Aorta (tissue), 5 donors: ENCODE measurements around the gene MPPED1. TPM values are rescaled to one million over a fixed set of nuclear protein-coding genes. Genes with fewer than 3 reads are reported as not detected.
A peak's percentile ranks its signal among the peaks of the same experiment; 100 is the strongest.

Experiments used
- ATAC-seq: fragments of 200-7000 bp; cut with Tn5 transposase; one replicate; pipeline ENCODE4 v1.9.1; 2022; ENCODE audit warnings: moderate library complexity; ENCODE audit not compliant: low FRiP score
- DNase-seq, 2 donors: peaks; one replicate each; pipeline ENCODE4 v3.0.0-alpha.2; 2020
- H3K27ac ChIP-seq, 2 donors: one replicate each; pipeline ENCODE4 v1.5.1; 2013; ENCODE audit warnings: low read length in 2 of 2, mild to moderate bottlenecking in 2 of 2, moderate library complexity in 2 of 2, control low read depth in 1 of 2, inconsistent platforms in 1 of 2, low read depth in 1 of 2
- H3K27me3 ChIP-seq, 2 donors: one replicate each; pipeline ENCODE4 v1.6.1; 2013; ENCODE audit warnings: control low read depth in 1 of 2, low read length in 1 of 2, mild to moderate bottlenecking in 1 of 2, moderate library complexity in 1 of 2; ENCODE audit not compliant: insufficient read depth in 2 of 2, control insufficient read depth in 1 of 2
- H3K36me3 ChIP-seq, 2 donors: one replicate each; pipeline ENCODE4 v1.6.1; 2013; ENCODE audit warnings: control low read depth in 1 of 2, low read length in 1 of 2, mild to moderate bottlenecking in 1 of 2; ENCODE audit not compliant: insufficient read depth in 2 of 2, control insufficient read depth in 1 of 2
- H3K4me1 ChIP-seq, 2 donors: one replicate each; pipeline ENCODE4 v1.6.1; 2013; ENCODE audit warnings: low read length in 2 of 2, control low read depth in 1 of 2, mild to moderate bottlenecking in 1 of 2, moderate library complexity in 1 of 2; ENCODE audit not compliant: insufficient read depth in 2 of 2, control insufficient read depth in 1 of 2
- H3K4me3 ChIP-seq, 2 donors: one replicate each; pipeline ENCODE4 v1.5.1; 2013; ENCODE audit warnings: low read length in 2 of 2, control low read depth in 1 of 2, mild to moderate bottlenecking in 1 of 2
- H3K9me3 ChIP-seq: one replicate; pipeline ENCODE4 v1.6.1; 2013; ENCODE audit warnings: mild to moderate bottlenecking, low read length; ENCODE audit not compliant: control insufficient read depth
- WGBS, 2 donors: extraction: QIAGEN DNeasy Blood & Tissue Kit; methylation state at CpG; one replicate each; pipeline ENCODE4 v1.1.7; 2013; 5-methylcytosine and 5-hydroxymethylcytosine counted together
- intact Hi-C, 2 donors: fragments of 100-400 bp; cut with DNase I; formaldehyde crosslinking; loops; one replicate each; pipeline versions ENCODE4 v1.14.2 to v1.15.0; 2022
- polyA plus RNA-seq, 2 donors: library from polyadenylated mRNA; stranded (reverse); fragments of 200-250 nt; gene quantifications; one replicate each; pipeline ENCODE4 v1.2.3, GENCODE V29; 2013
- total RNA-seq, 2 donors: library from RNA; stranded (reverse); fragmentation: NEBNext Ultra II Directional; extraction: Animal tissue kit (Norgen Biotek cat#: 25700); gene quantifications; one replicate each; pipeline ENCODE4 v1.2.1, GENCODE V29; 2021
- donor health status: healthy with polysubstance abuse.
- donor health status: Bipolar disorder and iron deficiency.
- donor health status: DM: no; HTN: no; CAD: no.
- donor health status: DM: no; HTN: no; CAD: no.
- donor health status: DM: yes; HTN: yes; CAD: no.

Gene MPPED1
- total and polyA plus RNA-seq, 4 donors, result not detected

- H3K4me1 ChIP-seq, result no peaks in the 10 kb centered on the region
- H3K36me3 ChIP-seq, result no peaks in the 10 kb centered on the region
- WGBS, 2 donors, result 68 to 69% methylated on average over 12 of the region's 12 CpGs
- peak in 1 of 2 donors; percentile 50 for DNase-seq
- H3K9me3 ChIP-seq, result no peaks in the 10 kb centered on the region
- no peak for ATAC-seq
- H3K27me3 ChIP-seq, result no peaks in the 10 kb centered on the region
- intact Hi-C loops, result no loop called here
- no peak overlapping the region for H3K27ac ChIP-seq
- H3K4me3 ChIP-seq, result no peak overlapping the region
Observed at GRCh38 chr22:43528601-43529360, 117.0 kb downstream of the MPPED1 start.

- H3K4me3 ChIP-seq, result no peak overlapping the region
- H3K36me3 ChIP-seq, result no peaks in the 10 kb centered on the region
- H3K4me1 ChIP-seq, result no peaks in the 10 kb centered on the region
- H3K27ac ChIP-seq, result no peak overlapping the region
- DNase-seq (peak in 1 of 2 donors; percentile 5), ATAC-seq (no peak)
- 93% methylated on average over 2 of the region's 2 CpGs for WGBS, 2 donors
- no peaks in the 10 kb centered on the region for H3K27me3 ChIP-seq
- intact Hi-C loops, result no loop called here
- H3K9me3 ChIP-seq, result no peaks in the 10 kb centered on the region
Observed at GRCh38 chr22:43529461-43529860, 117.6 kb downstream of the MPPED1 start.

- ATAC-seq, result no peak
- H3K27ac ChIP-seq, result no peak overlapping the region
- H3K36me3 ChIP-seq, result no peaks in the 10 kb centered on the region
- intact Hi-C loops, result no loop called here
- H3K9me3 ChIP-seq, result no peaks in the 10 kb centered on the region
- no peaks in the 10 kb centered on the region for H3K4me1 ChIP-seq
- peak in 1 of 2 donors; percentile 3 for DNase-seq
- H3K4me3 ChIP-seq, result no peak overlapping the region
- H3K27me3 ChIP-seq, result no peaks in the 10 kb centered on the region
- 83 to 88% methylated on average over 9 of the region's 9 CpGs for WGBS, 2 donors
Observed at GRCh38 chr22:43529934-43530333, 118.1 kb downstream of the MPPED1 start.

GRCh38 chr22:43530349-43531201, 118.8 kb downstream of the MPPED1 start:
- Histone ChIP-seq H3K36me3 (no peaks in the 10 kb centered on the region), H3K4me1 (no peaks in the 10 kb centered on the region), H3K27ac (no peak overlapping the region), H3K4me3 (no peak overlapping the region), H3K27me3 (no peaks in the 10 kb centered on the region), H3K9me3 (no peaks in the 10 kb centered on the region)
- ATAC-seq (no peak), DNase-seq (peak in 1 of 2 donors; percentile 53)
- intact Hi-C loops, result no loop called here
- 82% methylated on average over 34 of the region's 34 CpGs for WGBS, 2 donors

- DNase-seq, result peak in 1 of 2 donors; percentile 13
- WGBS, 2 donors, result 47 to 58% methylated on average over 4 of the region's 4 CpGs
Observed at GRCh38 chr22:43531651-43532050, 119.8 kb downstream of the MPPED1 start.

GRCh38 chr22:43532301-43533155, 120.7 kb downstream of the MPPED1 start:
- no peak for DNase-seq
- Histone ChIP-seq H3K9me3 (peaks cover 5% of the 10 kb centered on the region), H3K4me1 (no peaks in the 10 kb centered on the region), H3K27me3 (no peaks in the 10 kb centered on the region), H3K4me3 (no peak overlapping the region), H3K36me3 (no peaks in the 10 kb centered on the region), H3K27ac (no peak overlapping the region)
- intact Hi-C loops, result no loop called here
- no peak for ATAC-seq
- 82 to 85% methylated on average over 17 of the region's 17 CpGs for WGBS, 2 donors

More at GRCh38 chr22:43531651-43532050, 119.8 kb downstream of the MPPED1 start:
- H3K27ac ChIP-seq, result no peak overlapping the region
- no peaks in the 10 kb centered on the region for H3K36me3 ChIP-seq
- no peaks in the 10 kb centered on the region for H3K4me1 ChIP-seq
- no peak overlapping the region for H3K4me3 ChIP-seq
- intact Hi-C loops, result no loop called here
- ATAC-seq, result no peak
- no peaks in the 10 kb centered on the region for H3K9me3 ChIP-seq
- no peaks in the 10 kb centered on the region for H3K27me3 ChIP-seq

- no peaks in the 10 kb centered on the region for H3K36me3 ChIP-seq
- no peak overlapping the region for H3K4me3 ChIP-seq
- H3K9me3 ChIP-seq, result peaks cover 5% of the 10 kb centered on the region
- WGBS, 2 donors, result 81% methylated on average over 3 of the region's 3 CpGs
- intact Hi-C loops, result no loop called here
- ATAC-seq (no peak), DNase-seq (no peak)
- H3K4me1 ChIP-seq, result no peaks in the 10 kb centered on the region
- H3K27me3 ChIP-seq, result no peaks in the 10 kb centered on the region
- no peak overlapping the region for H3K27ac ChIP-seq
Observed at GRCh38 chr22:43533156-43533530, 121.3 kb downstream of the MPPED1 start.

GRCh38 chr22:43533656-43534428, 122.0 kb downstream of the MPPED1 start:
- no peaks in the 10 kb centered on the region for H3K4me1 ChIP-seq
- intact Hi-C loops, result no loop called here
- no peak overlapping the region for H3K27ac ChIP-seq
- 88 to 89% methylated on average over 10 of the region's 10 CpGs for WGBS, 2 donors
- H3K36me3 ChIP-seq, result no peaks in the 10 kb centered on the region
- ATAC-seq (no peak), DNase-seq (peak in 1 of 2 donors; percentile 39)
- peaks cover 5% of the 10 kb centered on the region for H3K9me3 ChIP-seq
- H3K27me3 ChIP-seq, result no peaks in the 10 kb centered on the region
- H3K4me3 ChIP-seq, result no peak overlapping the region
